Spinal cord (tissue), 10 donors: ENCODE data around the gene ATP6V1D. TPM values are rescaled to one million over a fixed set of nuclear protein-coding genes. Genes with fewer than 3 reads are reported as not detected.
"Not testable (repeated sequence)": the region's sequence is repeated elsewhere in the genome, so short reads cannot be mapped to it uniquely, and the experiment has no call there.

Source experiments
- DNase-seq, 6 donors: peaks; one replicate each; pipeline versions ENCODE4 v3.0.0 to v3.0.0-alpha.2; 2013 to 2015; ENCODE audit warnings: low spot score in 6 of 6, low read depth in 4 of 6
- H3K27ac ChIP-seq: one replicate; pipeline ENCODE4 v1.5.1; 2013; ENCODE audit warnings: low read depth, low read length, control low read depth
- H3K27me3 ChIP-seq: one replicate; pipeline ENCODE4 v1.6.1; 2013; ENCODE audit warnings: low read length; ENCODE audit not compliant: control insufficient read depth, insufficient read depth
- H3K36me3 ChIP-seq: one replicate; pipeline ENCODE4 v1.6.1; 2013; ENCODE audit warnings: low read length; ENCODE audit not compliant: control insufficient read depth, insufficient read depth
- H3K4me1 ChIP-seq: one replicate; pipeline ENCODE4 v1.6.1; 2013; ENCODE audit warnings: low read length; ENCODE audit not compliant: control insufficient read depth, insufficient read depth
- H3K4me3 ChIP-seq: one replicate; pipeline ENCODE4 v1.5.1; 2013; ENCODE audit warnings: low read depth, low read length, control low read depth
- H3K9me3 ChIP-seq: one replicate; pipeline ENCODE4 v1.6.1; 2013; ENCODE audit warnings: low read length; ENCODE audit not compliant: control insufficient read depth, insufficient read depth
- WGBS: methylation state at CpG from one replicate; pipeline ENCODE4 v1.1.5; 2013; ENCODE audit warnings: missing lambda C conversion rate; ENCODE audit not compliant: insufficient coverage; 5-methylcytosine and 5-hydroxymethylcytosine counted together
- long read RNA-seq, 4 donors: transcript quantifications; one replicate each; lab custom pipeline, GENCODE V29; 2026
- polyA plus RNA-seq, 2 donors: library from polyadenylated mRNA; unstranded; fragments of 120-200 nt; gene quantifications; one replicate each; pipeline ENCODE4 v1.2.1, GENCODE V29; 2013; ENCODE audit not compliant: insufficient read length in 2 of 2
- total RNA-seq, 2 donors: library from RNA; depleted of rRNA in 1 of 2; stranded (reverse); fragments of 120-200 nt in 1 of 2; fragments of >200 nt in 1 of 2; gene quantifications; one replicate each; pipeline versions ENCODE4 v1.2.3 to v1.2.4, GENCODE V29; 2013 to 2014
- donor health status: healthy.

ATP6V1D gene
- total RNA-seq: 100 to 1,000 TPM; 141 to 187 TPM
- 100 to 1,000 TPM; 191 to 207 TPM for polyA plus RNA-seq
- long read RNA-seq, donor 1, transcript ATP6V1D-201 (9 exons, 1,845 nt): major isoform, 59 of 72 reads
- long read RNA-seq, donor 1, partial matches to known transcripts: 8 of 72 reads
- long read RNA-seq, donor 1, other reads (novel, unspliced or antisense): 0 of 72 reads
- long read RNA-seq, donor 2, transcript ATP6V1D-201 (9 exons, 1,845 nt): major isoform, 21 of 26 reads
- long read RNA-seq, donor 2, partial matches to known transcripts: 5 of 26 reads
- long read RNA-seq, donor 2, other reads (novel, unspliced or antisense): 0 of 26 reads
- long read RNA-seq, donor 3, transcript ATP6V1D-201 (9 exons, 1,845 nt): major isoform, 16 of 18 reads
- long read RNA-seq, donor 3, partial matches to known transcripts: 0 of 18 reads
- long read RNA-seq, donor 3, other reads (novel, unspliced or antisense): 0 of 18 reads
- long read RNA-seq, donor 4, transcript ATP6V1D-201 (9 exons, 1,845 nt): major isoform, 32 of 39 reads
- long read RNA-seq, donor 4, partial matches to known transcripts: 6 of 39 reads
- long read RNA-seq, donor 4, other reads (novel, unspliced or antisense): 0 of 39 reads

- Histone ChIP-seq H3K27ac (peak within 1 kb of the TSS; percentile 91), H3K9me3 (no peaks in the 10 kb centered on the region), H3K27me3 (no peaks in the 10 kb centered on the region), H3K36me3 (peaks cover 2% of the 10 kb centered on the region), H3K4me1 (peaks cover 13% of the 10 kb centered on the region), H3K4me3 (peak within 1 kb of the TSS; percentile 82)
- under 1% methylated on average over 46 of the region's 47 CpGs for whole genome bisulfite sequencing
- peak; percentile 98 to 100 (median 100) for DNase-seq
These were observed at the start of gene ATP6V1D, which contains the start of gene EIF2S1 for GRCh38 chr14:67359775-67360469. ATP6V1D (minus strand) TSS chr14:67359804; CDS start chr14:67359698, 106 bp downstream. EIF2S1 (plus strand) TSS chr14:67360328; CDS start chr14:67364768, 4,440 bp downstream.

- not testable (repeated sequence) for H3K36me3 ChIP-seq, DNase-seq, H3K9me3 ChIP-seq, H3K4me3 ChIP-seq, H3K4me1 ChIP-seq, H3K27ac ChIP-seq
- peaks cover 25% of the 10 kb centered on the region for H3K27me3 ChIP-seq
- WGBS: 68% methylated on average over 2 of the region's 7 CpGs
These were observed 48.7 kb upstream of the ATP6V1D start for GRCh38 chr14:67408122-67408801.

GRCh38 chr14:67405771-67406170 is 46.2 kb upstream of the ATP6V1D start:
- H3K27ac ChIP-seq: no peak overlapping the region
- no peak overlapping the region for H3K4me3 ChIP-seq
- peaks cover 6% of the 10 kb centered on the region for H3K27me3 ChIP-seq
- H3K36me3 ChIP-seq: no peaks in the 10 kb centered on the region
- WGBS: 91% methylated on average over 4 of the region's 5 CpGs
- no peak for DNase-seq
- no peaks in the 10 kb centered on the region for H3K4me1 ChIP-seq
- H3K9me3 ChIP-seq: no peaks in the 10 kb centered on the region

GRCh38 chr14:67400434-67400833 is 40.8 kb upstream of the ATP6V1D start:
- no peaks in the 10 kb centered on the region for H3K4me1 ChIP-seq
- no peaks in the 10 kb centered on the region for H3K9me3 ChIP-seq
- no peaks in the 10 kb centered on the region for H3K36me3 ChIP-seq
- H3K4me3 ChIP-seq: no peak overlapping the region
- no peak for DNase-seq
- H3K27ac ChIP-seq: no peak overlapping the region
- 92% methylated on average over 2 of the region's 4 CpGs for WGBS
- H3K27me3 ChIP-seq: no peaks in the 10 kb centered on the region

GRCh38 chr14:67397536-67397935 is 37.9 kb upstream of the ATP6V1D start:
- 95% methylated on average over 9 of the region's 9 CpGs for WGBS
- H3K36me3 ChIP-seq: no peaks in the 10 kb centered on the region

GRCh38 chr14:67396381-67396970 is 36.9 kb upstream of the ATP6V1D start:
- no peaks in the 10 kb centered on the region for H3K27me3 ChIP-seq
- no peak overlapping the region for H3K27ac ChIP-seq
- H3K9me3 ChIP-seq: no peaks in the 10 kb centered on the region
- DNase-seq: no peak
- no peak overlapping the region for H3K4me3 ChIP-seq
- H3K4me1 ChIP-seq: no peaks in the 10 kb centered on the region
- 94% methylated on average over 1 of the region's 2 CpGs for WGBS
- H3K36me3 ChIP-seq: no peaks in the 10 kb centered on the region

More at GRCh38 chr14:67397536-67397935, 37.9 kb upstream of the ATP6V1D start:
- Histone ChIP-seq H3K4me1 (no peaks in the 10 kb centered on the region), H3K9me3 (no peaks in the 10 kb centered on the region), H3K27ac (no peak overlapping the region), H3K27me3 (no peaks in the 10 kb centered on the region), H3K4me3 (no peak overlapping the region)
- DNase-seq: no peak

GRCh38 chr14:67395876-67396189 is 36.2 kb upstream of the ATP6V1D start:
- 94% methylated on average over 3 of the region's 5 CpGs for WGBS
- Histone ChIP-seq H3K9me3 (no peaks in the 10 kb centered on the region), H3K4me1 (no peaks in the 10 kb centered on the region), H3K27ac (no peak overlapping the region), H3K27me3 (no peaks in the 10 kb centered on the region), H3K36me3 (no peaks in the 10 kb centered on the region), H3K4me3 (no peak overlapping the region)
- no peak for DNase-seq

GRCh38 chr14:67395086-67395875 is 35.7 kb upstream of the ATP6V1D start:
- H3K4me3 ChIP-seq: no peak overlapping the region
- H3K36me3 ChIP-seq: no peaks in the 10 kb centered on the region
- no peaks in the 10 kb centered on the region for H3K4me1 ChIP-seq
- 78% methylated on average over 15 of the region's 16 CpGs for WGBS
- H3K27ac ChIP-seq: no peak overlapping the region
- no peaks in the 10 kb centered on the region for H3K9me3 ChIP-seq
- no peak for DNase-seq
- H3K27me3 ChIP-seq: no peaks in the 10 kb centered on the region
